OCI-LY7 (cell line): Measurements from ENCODE around the gene HMGB3.

Experiments
- CTCF ChIP-seq: fragments of 200-600 bp; sonication (generic); conservative IDR thresholded peaks from 2 replicates; pipeline ENCODE4 v1.5.1; 2014; ENCODE audit warnings: mild to moderate bottlenecking, antibody characterized with exemption, low read length, moderate library complexity, mixed read lengths
- EZH2phosphoT487 ChIP-seq: fragments of 200-600 bp; sonication (generic); IDR thresholded peaks from 2 replicates; pipeline ENCODE4 v1.6.1; 2018; ENCODE audit warnings: low read depth, borderline replicate concordance, mild to moderate bottlenecking, mixed run types, antibody characterized with exemption, low read length, moderate library complexity, mixed read lengths

DNA sequence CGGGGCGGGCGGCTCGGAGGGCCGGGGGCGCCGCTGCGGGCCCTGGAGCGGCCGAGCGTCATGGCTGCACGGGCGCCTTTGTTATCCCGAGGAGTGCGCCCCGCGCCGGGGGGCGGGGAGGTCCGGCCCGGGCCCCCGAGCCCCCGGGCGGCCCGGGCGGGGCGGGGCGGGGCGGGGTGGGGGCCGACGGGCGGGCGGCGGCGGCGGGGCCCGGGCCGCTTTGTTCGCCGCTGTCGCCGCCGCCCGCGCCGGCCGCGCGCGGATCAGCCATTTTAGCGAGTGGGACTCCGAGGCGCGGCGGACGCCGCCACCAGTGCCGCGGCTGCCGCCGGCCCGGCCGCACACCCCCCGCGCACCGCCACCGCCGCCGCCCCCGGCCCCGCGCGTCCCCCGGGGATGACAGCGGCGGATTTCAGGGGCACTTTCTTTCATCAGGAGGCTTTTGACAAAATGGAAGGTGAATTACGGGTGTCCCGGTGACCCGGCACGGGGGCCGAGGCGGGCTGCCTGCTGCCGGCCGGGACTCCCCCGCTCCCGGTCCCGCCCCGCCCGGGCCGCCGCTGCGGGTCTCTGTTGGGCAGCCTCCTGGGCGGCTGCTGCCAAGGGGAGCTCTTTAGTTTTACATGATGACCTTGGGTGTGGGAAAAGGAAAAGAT is 1.2 kb downstream of the HMGB3 start:
- TF ChIP-seq CTCF (no peak), EZH2phosphoT487 (no peak)
